Osteocyte (in vitro differentiated cells): Measurements from ENCODE around the gene KCNK18. TPM values are rescaled to one million over a fixed set of nuclear protein-coding genes. Genes with fewer than 3 reads are reported as not detected.

Experiments used
- DNase-seq: peaks from one replicate; pipeline ENCODE4 v3.0.0; 2021; ENCODE audit warnings: mixed read lengths; ENCODE audit not compliant: unreplicated experiment; ENCODE audit errors: extremely low spot score
- H3K27ac Mint-ChIP-seq: one replicate; pipeline ENCODE4 v1.8.0; 2021; ENCODE audit warnings: mild to moderate bottlenecking, mixed read lengths; ENCODE audit not compliant: unreplicated experiment
- H3K27me3 Mint-ChIP-seq: one replicate; pipeline ENCODE4 v1.8.0; 2021; ENCODE audit warnings: mixed read lengths; ENCODE audit not compliant: unreplicated experiment
- H3K36me3 Mint-ChIP-seq: one replicate; pipeline ENCODE4 v1.8.0; 2021; ENCODE audit warnings: mixed read lengths; ENCODE audit not compliant: unreplicated experiment
- H3K4me1 Mint-ChIP-seq: one replicate; pipeline ENCODE4 v1.8.0; 2021; ENCODE audit warnings: mixed read lengths; ENCODE audit not compliant: unreplicated experiment
- H3K4me3 Mint-ChIP-seq: one replicate; pipeline ENCODE4 v1.8.0; 2021; ENCODE audit warnings: mild to moderate bottlenecking, moderate library complexity, mixed read lengths; ENCODE audit not compliant: unreplicated experiment
- H3K9me3 Mint-ChIP-seq: one replicate; pipeline ENCODE4 v1.8.0; 2021; ENCODE audit warnings: mixed read lengths; ENCODE audit not compliant: unreplicated experiment
- microRNA-seq: library from miRNA; unstranded; fragments of <30 nt; microRNA quantifications from one replicate; pipeline ENCODE4 v1.1.0, GENCODE V29; 2020; ENCODE audit not compliant: unreplicated experiment
- total RNA-seq: library from RNA; stranded (reverse); gene quantifications from 2 replicates; pipeline ENCODE4 v1.2.1, GENCODE V29; 2021
- TF ChIP-seq, protein P1 (sequence below): fragments of 200-600 bp; sonication (generic); IDR thresholded peaks from 2 replicates; pipeline ENCODE4 v1.5.0; 2021; ENCODE audit warnings: antibody characterized with exemption, mild to moderate bottlenecking, moderate library complexity

The KCNK18 gene
- total RNA-seq, 1 donor from 2014 or later: not detected

DNA sequence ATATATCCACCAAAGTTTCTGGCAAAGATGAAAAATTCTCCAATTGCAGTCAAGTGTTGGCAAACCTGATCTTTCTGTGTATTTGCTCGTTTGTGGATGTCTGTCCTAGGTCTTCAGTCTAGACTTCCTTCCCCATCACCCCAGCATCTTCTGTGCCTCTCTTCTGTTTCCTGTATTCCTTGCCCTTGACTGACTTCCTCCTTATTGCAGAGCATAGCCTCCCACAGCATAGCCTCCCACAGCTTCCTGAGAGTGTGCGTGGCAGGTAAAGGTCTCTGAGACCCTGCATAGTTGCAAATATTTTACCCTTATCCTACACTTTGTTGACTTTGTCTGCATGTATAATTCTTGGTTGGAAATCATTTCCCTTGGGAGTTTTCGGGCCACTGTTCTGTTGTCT is 62.0 kb downstream of the KCNK18 start:
- TF ChIP-seq, protein P1, sequence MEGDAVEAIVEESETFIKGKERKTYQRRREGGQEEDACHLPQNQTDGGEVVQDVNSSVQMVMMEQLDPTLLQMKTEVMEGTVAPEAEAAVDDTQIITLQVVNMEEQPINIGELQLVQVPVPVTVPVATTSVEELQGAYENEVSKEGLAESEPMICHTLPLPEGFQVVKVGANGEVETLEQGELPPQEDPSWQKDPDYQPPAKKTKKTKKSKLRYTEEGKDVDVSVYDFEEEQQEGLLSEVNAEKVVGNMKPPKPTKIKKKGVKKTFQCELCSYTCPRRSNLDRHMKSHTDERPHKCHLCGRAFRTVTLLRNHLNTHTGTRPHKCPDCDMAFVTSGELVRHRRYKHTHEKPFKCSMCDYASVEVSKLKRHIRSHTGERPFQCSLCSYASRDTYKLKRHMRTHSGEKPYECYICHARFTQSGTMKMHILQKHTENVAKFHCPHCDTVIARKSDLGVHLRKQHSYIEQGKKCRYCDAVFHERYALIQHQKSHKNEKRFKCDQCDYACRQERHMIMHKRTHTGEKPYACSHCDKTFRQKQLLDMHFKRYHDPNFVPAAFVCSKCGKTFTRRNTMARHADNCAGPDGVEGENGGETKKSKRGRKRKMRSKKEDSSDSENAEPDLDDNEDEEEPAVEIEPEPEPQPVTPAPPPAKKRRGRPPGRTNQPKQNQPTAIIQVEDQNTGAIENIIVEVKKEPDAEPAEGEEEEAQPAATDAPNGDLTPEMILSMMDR: no peak
- no peaks in the 10 kb centered on the region for H3K36me3 Mint-ChIP-seq
- no peak for DNase-seq
- no peaks in the 10 kb centered on the region for H3K9me3 Mint-ChIP-seq
- no peak overlapping the region for H3K4me3 Mint-ChIP-seq
- H3K27me3 Mint-ChIP-seq: peaks cover 41% of the 10 kb centered on the region
- H3K27ac Mint-ChIP-seq: no peak overlapping the region
- H3K4me1 Mint-ChIP-seq: peaks cover 2% of the 10 kb centered on the region

Small RNA genes lying within 50 kb of the gene (microRNA-seq; reads per million reads assigned to microRNA genes)
- gene MIR3663: not detected

Other genes starting within 250 kb of the KCNK18 start
- gene SHTN1, start 192.3 kb upstream of the KCNK18 start, total RNA-seq: 23.7 and 26.1 TPM in 2 replicates
- 3.2 and 4.0 TPM in 2 replicates for gene VAX1, start 59.2 kb upstream of the KCNK18 start, total RNA-seq
- gene SLC18A2, start 43.6 kb downstream of the KCNK18 start, total RNA-seq: not detected in 2 replicates
- 32.9 and 39.0 TPM in 2 replicates for gene PDZD8, start 178.0 kb downstream of the KCNK18 start, total RNA-seq